Neuronal stem cell (in vitro differentiated cells): Measurements from ENCODE around the gene BCOR.

ENCODE experiments used
- DNase-seq: peaks from one replicate; pipeline ENCODE4 v3.0.0-alpha.2; 2013; ENCODE audit warnings: low spot score
- H2AFZ ChIP-seq: one replicate; pipeline ENCODE4 v1.6.1; 2013; ENCODE audit warnings: mild to moderate bottlenecking, low read length, inconsistent platforms
- H2AK5ac ChIP-seq: 2 replicates; pipeline ENCODE4 v1.6.1; 2013; ENCODE audit warnings: low read depth, mild to moderate bottlenecking, inconsistent platforms, low read length, moderate library complexity, mixed read lengths
- H2BK120ac ChIP-seq: 2 replicates; pipeline ENCODE4 v1.6.1; 2013; ENCODE audit warnings: low read depth, mild to moderate bottlenecking, inconsistent platforms, low read length, moderate library complexity, mixed read lengths
- H2BK12ac ChIP-seq: one replicate; pipeline ENCODE4 v1.6.1; 2013; ENCODE audit warnings: low read length, inconsistent platforms
- H2BK15ac ChIP-seq: 2 replicates; pipeline ENCODE4 v1.6.1; 2013; ENCODE audit warnings: mild to moderate bottlenecking, low read length, inconsistent platforms, mixed read lengths
- H2BK5ac ChIP-seq: one replicate; pipeline ENCODE4 v1.6.1; 2013; ENCODE audit warnings: inconsistent platforms, mild to moderate bottlenecking, low read length, moderate library complexity
- H3K14ac ChIP-seq: one replicate; pipeline ENCODE4 v1.6.1; 2013; ENCODE audit warnings: low read length, inconsistent platforms
- H3K18ac ChIP-seq: 2 replicates; pipeline ENCODE4 v1.6.1; 2013; ENCODE audit warnings: low read length, inconsistent platforms
- H3K23ac ChIP-seq: 2 replicates; pipeline ENCODE4 v1.6.1; 2013; ENCODE audit warnings: low read depth, mild to moderate bottlenecking, mixed read lengths, low read length, inconsistent platforms; ENCODE audit not compliant: poor library complexity
- H3K27ac ChIP-seq: replicated peaks from 3 replicates; pipeline ENCODE4 v1.5.1; 2013; ENCODE audit warnings: low read length, inconsistent platforms
- H3K27me3 ChIP-seq, 3 experiments: 2 replicates each; pipeline ENCODE4 v1.6.1; 2013; ENCODE audit warnings: low read length in 3 of 3, mild to moderate bottlenecking in 2 of 3, inconsistent platforms in 1 of 3, low read depth in 1 of 3, mixed read lengths in 1 of 3, moderate library complexity in 1 of 3; ENCODE audit not compliant: control insufficient read depth in 3 of 3, insufficient read depth in 3 of 3
- H3K36me3 ChIP-seq, 2 donors: replicated peaks in 1 of 2; 2 replicates each; pipeline ENCODE4 v1.6.1; 2013; ENCODE audit warnings: low read length in 2 of 2; ENCODE audit not compliant: control insufficient read depth in 2 of 2, insufficient read depth in 2 of 2
- H3K4ac ChIP-seq: 2 replicates; pipeline ENCODE4 v1.6.1; 2013; ENCODE audit warnings: inconsistent platforms, mild to moderate bottlenecking, low read length, moderate library complexity
- H3K4me1 ChIP-seq, 2 donors: 1 replicate in 1 of 2; 2 replicates in 1 of 2; pipeline ENCODE4 v1.6.1; 2013; ENCODE audit warnings: low read length in 2 of 2, low read depth in 1 of 2; ENCODE audit not compliant: control insufficient read depth in 2 of 2, insufficient read depth in 1 of 2
- H3K4me2 ChIP-seq: one replicate; pipeline ENCODE4 v1.6.1; 2013; ENCODE audit warnings: mild to moderate bottlenecking, low read length, inconsistent platforms; ENCODE audit not compliant: insufficient read depth, poor library complexity, severe bottlenecking
- H3K4me3 ChIP-seq, 2 donors: 2 replicates each; pipeline ENCODE4 v1.5.1; 2013; ENCODE audit warnings: low read length in 2 of 2, mild to moderate bottlenecking in 2 of 2, inconsistent platforms in 1 of 2, moderate library complexity in 1 of 2
- H3K79me1 ChIP-seq: one replicate; pipeline ENCODE4 v1.6.1; 2013; ENCODE audit warnings: low read depth, mild to moderate bottlenecking, inconsistent platforms, low read length, moderate library complexity
- H3K9ac ChIP-seq: one replicate; pipeline ENCODE4 v1.6.1; 2013; ENCODE audit warnings: mild to moderate bottlenecking, low read depth, low read length, inconsistent platforms; ENCODE audit not compliant: poor library complexity
- H3K9me3 ChIP-seq, 2 donors: replicated peaks in 1 of 2; 2 replicates each; pipeline versions ENCODE3 to v1.6.1; 2013; ENCODE audit warnings: low read length in 2 of 2, mild to moderate bottlenecking in 2 of 2, inconsistent platforms in 1 of 2, low read depth in 1 of 2, mixed read lengths in 1 of 2, moderate library complexity in 1 of 2; ENCODE audit not compliant: control insufficient read depth in 2 of 2, insufficient read depth in 1 of 2
- H4K8ac ChIP-seq: one replicate; pipeline ENCODE4 v1.6.1; 2013; ENCODE audit warnings: low read depth, mild to moderate bottlenecking, inconsistent platforms, low read length, moderate library complexity
- H4K91ac ChIP-seq: one replicate; pipeline ENCODE4 v1.6.1; 2013; ENCODE audit warnings: low read length, low read depth, mild to moderate bottlenecking, inconsistent platforms; ENCODE audit not compliant: poor library complexity
- WGBS, 2 donors: extraction: QIAGEN DNeasy Blood & Tissue Kit; methylation state at CpG; one replicate each; pipeline ENCODE4 v1.1.7; 2013; ENCODE audit warnings: missing lambda C conversion rate in 2 of 2, mixed read lengths in 1 of 2; ENCODE audit not compliant: insufficient read length in 2 of 2, insufficient replicate concordance in 1 of 2; ENCODE audit errors: extremely low coverage in 2 of 2; 5-methylcytosine and 5-hydroxymethylcytosine counted together

Gene BCOR

DNA sequence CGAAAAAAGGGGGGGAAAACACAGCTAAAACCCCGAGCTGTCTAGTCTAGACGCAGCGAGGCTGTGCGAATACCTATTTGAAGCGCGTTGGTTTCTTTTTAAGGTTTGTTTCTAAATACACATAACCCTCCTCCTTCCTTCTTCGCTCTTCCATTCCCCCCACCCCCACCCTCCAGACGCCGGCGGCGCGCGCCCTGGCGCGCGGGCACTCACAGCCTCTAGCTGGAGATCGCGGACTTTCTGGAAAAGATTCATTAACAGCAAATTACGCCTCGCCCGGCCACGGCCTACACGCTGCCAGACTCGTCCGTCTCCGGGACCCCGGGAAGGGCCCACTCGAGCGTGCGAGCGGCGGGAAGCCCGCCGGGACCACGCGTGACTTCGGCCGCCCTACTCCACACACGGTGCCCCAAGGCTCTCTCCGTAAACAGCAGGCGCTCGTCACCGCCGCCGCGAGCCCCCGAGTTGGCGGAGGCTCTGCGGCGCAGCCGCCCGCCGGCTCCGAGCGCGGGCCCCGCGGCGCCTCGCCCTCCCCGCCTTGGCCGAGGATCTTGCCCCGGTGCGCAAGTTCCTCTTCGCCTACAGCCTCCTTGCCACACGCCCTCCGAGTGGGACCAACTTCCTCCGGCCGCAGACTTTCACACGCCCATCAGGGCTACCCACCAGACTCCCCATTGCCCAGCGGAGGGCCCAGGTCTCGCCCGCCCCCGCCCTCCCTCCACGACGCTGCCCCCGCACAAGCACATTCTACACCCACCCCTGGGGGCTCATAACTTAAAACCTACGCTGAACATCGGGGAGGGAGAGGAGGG, 2.0 kb downstream of the BCOR start:
- H3K4me1 ChIP-seq, result peaks cover 7 to 18% of the 10 kb centered on the region in 2 donors
- peaks cover 0 to 22% (median 0%) of the 10 kb centered on the region in 3 experiments for H3K27me3 ChIP-seq
- H3K9me3 ChIP-seq, result no peaks in the 10 kb centered on the region
- no peak overlapping the region for H3K14ac ChIP-seq
- H2BK12ac ChIP-seq, result no peak overlapping the region
- H2BK120ac ChIP-seq, result no peak overlapping the region
- peak overlapping the region; percentile 63 for H3K9ac ChIP-seq
- H3K18ac ChIP-seq, result peak overlapping the region; percentile 83
- no CpG with 5 or more reads among the region's 80 CpGs for WGBS, 2 donors
- peak overlapping the region; percentile 60 to 79 for H3K4me3 ChIP-seq
- H4K8ac ChIP-seq, result no peak overlapping the region
- no peak overlapping the region for H2AFZ ChIP-seq
- no peak overlapping the region for H3K23ac ChIP-seq
- H4K91ac ChIP-seq, result no peak overlapping the region
- H3K27ac ChIP-seq, result no peak overlapping the region
- no peak overlapping the region for H2BK5ac ChIP-seq
- no peak for DNase-seq
- H3K4ac ChIP-seq, result no peak overlapping the region
- no peak overlapping the region for H2AK5ac ChIP-seq
- H3K36me3 ChIP-seq, result no peaks in the 10 kb centered on the region
- H3K4me2 ChIP-seq, result peak overlapping the region; percentile 69
- H3K79me1 ChIP-seq, result peaks cover 2% of the 10 kb centered on the region
- H2BK15ac ChIP-seq, result no peak overlapping the region

DNA sequence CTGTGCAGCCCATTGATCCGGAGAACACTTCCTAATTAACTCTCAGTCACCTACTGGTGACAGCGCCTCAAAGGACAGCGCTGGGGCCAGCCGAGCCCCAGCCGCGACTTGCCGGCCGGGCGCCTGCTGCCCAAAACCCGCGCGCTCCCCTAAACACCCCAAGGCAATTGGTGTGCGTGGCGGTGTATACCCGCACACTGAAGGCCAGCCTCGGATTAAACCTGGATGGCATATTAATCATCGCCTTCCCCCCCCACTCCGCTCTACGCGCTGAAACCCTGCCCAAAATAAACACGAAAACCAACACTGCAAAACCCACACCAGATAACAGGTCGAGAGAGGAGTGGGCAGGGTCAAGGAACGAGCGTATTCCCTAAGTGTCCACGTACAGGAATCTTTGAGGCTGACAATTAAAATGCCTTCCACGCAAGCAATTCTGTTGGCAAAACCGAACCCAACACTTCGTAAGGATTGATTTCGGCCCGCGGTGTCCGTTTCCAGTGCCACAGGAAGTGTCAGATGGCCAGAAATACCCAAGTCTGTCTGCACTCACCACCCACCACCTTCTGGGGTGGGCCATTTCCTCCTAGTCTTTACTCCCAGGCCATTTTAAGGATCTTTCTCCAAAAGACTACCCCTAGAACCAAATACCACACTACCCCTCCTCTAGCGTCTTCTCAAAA, 2.7 kb downstream of the BCOR start:
- Histone ChIP-seq H2BK12ac (no peak overlapping the region), H4K8ac (no peak overlapping the region), H3K4ac (no peak overlapping the region), H3K4me1 (peaks cover 6 to 16% of the 10 kb centered on the region in 2 donors), H3K23ac (no peak overlapping the region), H2AFZ (no peak overlapping the region), H2BK5ac (no peak overlapping the region), H3K4me3 (peak overlapping the region; percentile 60 to 64), H3K9ac (no peak overlapping the region), H2BK15ac (no peak overlapping the region), H4K91ac (no peak overlapping the region), H3K14ac (no peak overlapping the region), H3K27me3 (peaks cover 0 to 26% (median 0%) of the 10 kb centered on the region in 3 experiments), H3K36me3 (no peaks in the 10 kb centered on the region), H3K18ac (no peak overlapping the region), H3K79me1 (peaks cover 3% of the 10 kb centered on the region), H3K4me2 (peak overlapping the region; percentile 66), H2AK5ac (no peak overlapping the region), H3K27ac (no peak overlapping the region), H2BK120ac (no peak overlapping the region), H3K9me3 (no peaks in the 10 kb centered on the region)
- no peak for DNase-seq
- WGBS, 2 donors, result no CpG with 5 or more reads among the region's 33 CpGs

DNA sequence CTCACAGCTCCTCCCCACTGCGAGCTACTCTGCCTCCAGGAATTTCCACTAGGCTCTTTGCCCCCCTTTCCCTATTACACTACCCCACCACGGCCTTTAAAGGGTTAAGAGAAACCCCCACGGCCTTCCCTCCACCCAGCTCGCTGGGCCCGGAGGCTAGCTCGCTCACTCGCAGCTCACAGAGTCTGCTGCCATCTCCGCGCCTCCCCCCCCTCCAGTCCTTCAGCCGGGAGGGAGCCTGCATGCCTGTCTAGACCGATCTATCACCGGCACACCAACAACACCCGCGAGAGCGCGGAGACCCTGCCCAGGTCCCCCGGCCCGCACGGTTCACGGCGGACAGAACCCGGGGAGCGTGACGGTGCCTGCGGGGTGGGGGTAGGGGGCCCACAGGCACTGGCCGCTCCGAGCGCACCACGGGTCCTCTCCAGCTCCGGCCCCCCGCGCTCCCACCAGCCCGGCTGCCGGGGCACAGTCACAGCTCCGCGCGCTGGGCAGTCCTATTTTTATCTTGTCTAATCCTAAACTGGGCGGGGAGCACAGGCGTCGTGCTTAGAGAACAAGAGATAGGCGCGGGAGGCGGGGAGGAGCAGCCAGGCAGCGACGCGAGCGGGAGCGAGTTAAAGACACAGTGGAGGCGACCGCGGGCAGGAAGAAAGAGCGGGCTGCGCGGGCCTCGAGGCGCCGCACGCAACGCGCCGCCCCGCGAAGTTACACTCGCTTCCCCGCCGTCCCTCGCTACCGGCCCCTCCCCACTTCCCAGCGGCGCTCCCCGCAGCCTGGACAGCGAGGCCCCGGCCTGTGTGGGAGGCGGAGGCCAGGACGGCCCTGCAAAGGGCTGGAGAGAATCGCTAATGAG, 3.5 kb downstream of the BCOR start:
- Histone ChIP-seq H4K91ac (no peak overlapping the region), H3K79me1 (peaks cover 5% of the 10 kb centered on the region), H2BK12ac (no peak overlapping the region), H2BK5ac (no peak overlapping the region), H3K27me3 (peaks cover 0 to 33% (median 0%) of the 10 kb centered on the region in 3 experiments), H3K4me1 (peaks cover 6 to 13% of the 10 kb centered on the region in 2 donors), H2BK15ac (no peak overlapping the region), H2AFZ (no peak overlapping the region), H4K8ac (no peak overlapping the region), H3K9ac (no peak overlapping the region), H3K4me3 (peak overlapping the region; percentile 60 to 67), H3K14ac (peak overlapping the region; percentile 56), H3K18ac (peak overlapping the region; percentile 57), H2AK5ac (no peak overlapping the region), H3K9me3 (no peaks in the 10 kb centered on the region), H3K4me2 (peak overlapping the region; percentile 77), H3K4ac (no peak overlapping the region), H2BK120ac (no peak overlapping the region), H3K36me3 (no peaks in the 10 kb centered on the region), H3K23ac (peak overlapping the region; percentile 31), H3K27ac (no peak overlapping the region)
- no peak for DNase-seq
- no CpG with 5 or more reads among the region's 76 CpGs for WGBS, 2 donors
